ENCODE data around the gene FGF14. TPM values are rescaled to one million over a fixed set of nuclear protein-coding genes. Genes with fewer than 3 reads are reported as not detected.

FGF14 gene
- total and polyA plus RNA-seq, 2 of the 4 experiments (the other 2 are of a cell fraction), result under 0.01 TPM; not detected in 1

GRCh38 chr13:102090532-102090931 lies 311.3 kb downstream of the FGF14 start:
- Histone ChIP-seq H2AK5ac (ENCODE audit: low read depth, low read length) (no peak overlapping the region), H3K23ac (ENCODE audit: low read depth, low read length) (no peak overlapping the region), H3K4me1 (ENCODE audit: control insufficient read depth, insufficient read depth, low read length) (no peaks in the 10 kb centered on the region), H3K9me3 (ENCODE audit: control insufficient read depth, insufficient read depth, low read length) (no peaks in the 10 kb centered on the region), H4K5ac (ENCODE audit: low read depth, low read length) (no peak overlapping the region), H4K91ac (ENCODE audit: insufficient read depth, low read depth, low read length) (no peak overlapping the region), H3K4ac (ENCODE audit: low read depth, low read length) (no peak overlapping the region), H4K20me1 (ENCODE audit: insufficient read depth, low read length) (no peaks in the 10 kb centered on the region), H3K4me2 (ENCODE audit: low read depth, low read length) (no peak overlapping the region), H2BK20ac (ENCODE audit: low read depth, low read length) (no peak overlapping the region), H3K14ac (replicated peaks; ENCODE audit: low read depth, low read length) (no peak overlapping the region), H3K18ac (ENCODE audit: low read depth, low read length) (no peak overlapping the region), H3K27ac (ENCODE audit: insufficient read depth, low read length) (no peak overlapping the region), H2AK9ac (replicated peaks; ENCODE audit: low read depth, low read length, poor library complexity) (no peak overlapping the region), H3K4me3 (ENCODE audit: insufficient read depth, low read depth, low read length) (no peak overlapping the region), H3K79me1 (ENCODE audit: low read depth in 1 of 2, low read length in 2 of 2) (no peaks in the 10 kb centered on the region), H4K8ac (ENCODE audit: low read depth in 2 of 2, low read length in 2 of 2) (no peak overlapping the region), H2BK120ac (ENCODE audit: low read depth, low read length) (no peak overlapping the region), H3K9me1 (ENCODE audit: insufficient read depth, low read length) (no peaks in the 10 kb centered on the region), H2BK5ac (ENCODE audit: low read depth, low read length, poor library complexity, severe bottlenecking) (no peak overlapping the region), H3K56ac (ENCODE audit: extremely low read depth, insufficient read depth, low read length) (no peak overlapping the region), H3K36me3 (ENCODE audit: control insufficient read depth, insufficient read depth, low read length) (no peaks in the 10 kb centered on the region), H3K9ac (ENCODE audit: low read depth, low read length) (no peak overlapping the region), H3K27me3 (ENCODE audit: control insufficient read depth, insufficient read depth, low read length) (no peaks in the 10 kb centered on the region), H2BK15ac (ENCODE audit: low read depth, low read length) (no peak overlapping the region), H2AFZ (replicated peaks; ENCODE audit: low read length, poor library complexity) (no peak overlapping the region)
- dilution Hi-C loops (cut with HindIII; ENCODE audit: low sequenced_read_pairs, unreplicated experiment), result no loop called here
- in situ Hi-C loops (cut with MboI; ENCODE audit: low sequenced_read_pairs), result no loop called here
- ATAC-seq (ENCODE audit: low read depth) (no peak), DNase-seq (no peak)
- CTCF ChIA-PET, result interaction anchor here (0.8 kb wide), 1 partner anchor 466 kb away, joined by 3 read pairs; no protein-coding TSS in a partner anchor
- intact Hi-C loops (cut with micrococcal nuclease), result no loop called here
- 39% methylated on average over 4 of the region's 8 CpGs; no CpG with 5 or more reads in 1 of the 2 experiments for WGBS, 2 experiments (ENCODE audit: extremely low coverage in 2 of 2, insufficient read length in 1 of 2)
- no TSS peak for BruUV-seq (replicated peaks)
- POLR2A ChIA-PET (ENCODE audit: unreplicated experiment), result no interaction called here
- TF ChIP-seq RCOR1 (IDR thresholded peaks at IDR 0.05; ENCODE audit: insufficient replicate concordance, low read length), result no peak
- no peak for TF ChIP-seq CHD1 (IDR thresholded peaks at IDR 0.05; ENCODE audit: low read depth, low read length)
- no peak for TF ChIP-seq RFX5 (IDR thresholded peaks at IDR 0.05; ENCODE audit: low read depth, low read length)
- TF ChIP-seq, protein P1, sequence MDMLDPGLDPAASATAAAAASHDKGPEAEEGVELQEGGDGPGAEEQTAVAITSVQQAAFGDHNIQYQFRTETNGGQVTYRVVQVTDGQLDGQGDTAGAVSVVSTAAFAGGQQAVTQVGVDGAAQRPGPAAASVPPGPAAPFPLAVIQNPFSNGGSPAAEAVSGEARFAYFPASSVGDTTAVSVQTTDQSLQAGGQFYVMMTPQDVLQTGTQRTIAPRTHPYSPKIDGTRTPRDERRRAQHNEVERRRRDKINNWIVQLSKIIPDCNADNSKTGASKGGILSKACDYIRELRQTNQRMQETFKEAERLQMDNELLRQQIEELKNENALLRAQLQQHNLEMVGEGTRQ (IDR thresholded peaks at IDR 0.05; ENCODE audit: low read depth, low read length), result no peak
- no peak for TF ChIP-seq RAD21 (IDR thresholded peaks at IDR 0.05; ENCODE audit: low read length)
- TF ChIP-seq SMC3 (IDR thresholded peaks at IDR 0.05; ENCODE audit: low read depth, low read length), result no peak
- no peak for TF ChIP-seq MXI1 (IDR thresholded peaks at IDR 0.05; ENCODE audit: borderline replicate concordance, low read depth, low read length)
- TF ChIP-seq, protein P2, sequence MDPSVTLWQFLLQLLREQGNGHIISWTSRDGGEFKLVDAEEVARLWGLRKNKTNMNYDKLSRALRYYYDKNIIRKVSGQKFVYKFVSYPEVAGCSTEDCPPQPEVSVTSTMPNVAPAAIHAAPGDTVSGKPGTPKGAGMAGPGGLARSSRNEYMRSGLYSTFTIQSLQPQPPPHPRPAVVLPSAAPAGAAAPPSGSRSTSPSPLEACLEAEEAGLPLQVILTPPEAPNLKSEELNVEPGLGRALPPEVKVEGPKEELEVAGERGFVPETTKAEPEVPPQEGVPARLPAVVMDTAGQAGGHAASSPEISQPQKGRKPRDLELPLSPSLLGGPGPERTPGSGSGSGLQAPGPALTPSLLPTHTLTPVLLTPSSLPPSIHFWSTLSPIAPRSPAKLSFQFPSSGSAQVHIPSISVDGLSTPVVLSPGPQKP (IDR thresholded peaks at IDR 0.05; ENCODE audit: borderline replicate concordance, low read depth, low read length), result no peak
- TF ChIP-seq NFE2L2 (IDR thresholded peaks at IDR 0.05; ENCODE audit: low read depth, low read length), result no peak
- TF ChIP-seq MAFK (IDR thresholded peaks at IDR 0.05; ENCODE audit: low read depth, low read length), result no peak
- TF ChIP-seq CTCF (conservative IDR thresholded peaks at IDR 0.05; ENCODE audit: low read depth, low read length), result no peak
- TF ChIP-seq CEBPB (IDR thresholded peaks at IDR 0.05; ENCODE audit: low read depth, low read length), result no peak
- TF ChIP-seq FOS (IDR thresholded peaks at IDR 0.05; ENCODE audit: low read depth, low read length), result no peak

All from IMR-90 (cell line).